Measurements from ENCODE around the gene TBX2.
"Not testable (repeated sequence)": the region's sequence is repeated elsewhere in the genome, so short reads cannot be mapped to it uniquely, and the experiment has no call there.

Gene TBX2

DNA sequence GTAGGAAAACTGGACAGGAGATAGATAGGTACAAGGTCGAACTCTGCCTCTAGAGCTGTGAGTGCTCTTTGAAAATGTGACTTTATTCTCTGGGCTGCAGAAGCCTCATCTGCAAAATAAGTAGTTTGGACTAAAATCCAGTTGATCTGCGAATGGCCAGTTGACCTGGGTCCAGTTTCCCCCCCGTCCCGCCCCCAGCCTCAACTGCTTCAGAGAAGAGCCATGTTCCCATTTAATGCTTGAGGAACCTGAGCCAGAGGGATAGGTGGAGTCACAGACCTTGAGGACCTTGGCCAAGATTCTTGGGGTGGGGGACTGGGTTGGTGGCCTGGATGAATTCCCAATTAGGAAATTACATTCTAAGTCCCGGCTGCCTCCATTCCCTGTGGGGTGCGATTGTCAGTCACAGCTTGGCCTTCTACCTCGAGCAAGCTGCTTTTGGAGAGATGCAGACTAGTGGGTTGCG is 14.1 kb downstream of the TBX2 start:
- DNase-seq (ENCODE audit: low read depth in 3 of 3) = no peak

DNA sequence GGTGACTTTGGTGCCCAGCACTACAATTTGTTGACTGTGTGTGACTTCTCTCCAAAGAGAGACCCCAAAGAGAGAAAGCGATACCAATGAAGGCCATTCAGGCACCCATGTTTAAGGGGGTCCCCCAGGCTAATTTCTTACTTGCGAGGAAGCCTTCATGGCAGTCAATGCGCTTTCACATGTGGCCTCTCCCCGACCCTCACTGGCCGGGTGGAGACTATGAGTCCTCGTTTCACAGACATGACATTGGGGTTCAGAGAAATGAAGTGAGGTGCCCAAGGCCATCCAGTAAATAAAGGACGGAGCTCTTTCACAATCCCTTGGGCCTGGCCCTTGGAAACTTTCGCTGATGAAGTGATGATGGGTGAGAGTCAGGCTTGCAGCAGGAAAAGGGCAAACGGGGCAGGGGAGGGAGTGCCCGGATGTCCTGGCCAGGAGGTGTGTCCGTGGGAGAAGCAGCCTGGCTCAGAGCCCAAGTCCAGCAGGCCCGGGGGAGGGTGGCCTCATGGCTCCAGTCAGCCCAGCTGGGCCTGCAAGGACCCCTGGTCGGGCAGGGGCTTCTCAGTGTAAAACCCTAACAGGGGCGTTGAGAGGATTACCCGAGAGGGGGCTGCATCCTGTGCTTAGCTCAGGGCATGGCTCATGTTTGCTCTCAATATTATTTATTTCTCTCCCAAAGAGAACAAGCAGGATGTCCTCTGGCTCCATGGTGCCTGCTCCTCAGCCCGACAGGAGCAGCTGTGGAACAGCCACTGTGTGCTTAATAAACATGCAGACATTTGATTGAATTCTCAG is 14.7 kb downstream of the TBX2 start:
- no peak for DNase-seq (ENCODE audit: low read depth in 3 of 3)

DNA sequence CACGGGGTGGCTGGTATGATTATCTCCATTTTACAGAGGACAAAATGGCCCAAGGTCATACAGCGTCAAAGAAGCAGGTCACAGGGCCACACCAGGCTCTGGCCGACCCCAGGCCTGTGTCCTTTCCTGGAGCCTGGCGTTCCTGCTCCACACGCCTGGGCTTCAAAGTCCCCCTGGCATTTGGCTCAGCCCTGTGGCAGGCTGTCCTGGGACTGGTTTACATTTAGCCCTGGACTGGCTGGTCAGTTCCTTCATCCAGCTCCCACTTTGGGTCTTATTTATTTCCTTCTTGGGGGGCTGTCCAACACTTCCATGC is 15.3 kb downstream of the TBX2 start:
- no peak for DNase-seq (ENCODE audit: low read depth in 3 of 3)

DNA sequence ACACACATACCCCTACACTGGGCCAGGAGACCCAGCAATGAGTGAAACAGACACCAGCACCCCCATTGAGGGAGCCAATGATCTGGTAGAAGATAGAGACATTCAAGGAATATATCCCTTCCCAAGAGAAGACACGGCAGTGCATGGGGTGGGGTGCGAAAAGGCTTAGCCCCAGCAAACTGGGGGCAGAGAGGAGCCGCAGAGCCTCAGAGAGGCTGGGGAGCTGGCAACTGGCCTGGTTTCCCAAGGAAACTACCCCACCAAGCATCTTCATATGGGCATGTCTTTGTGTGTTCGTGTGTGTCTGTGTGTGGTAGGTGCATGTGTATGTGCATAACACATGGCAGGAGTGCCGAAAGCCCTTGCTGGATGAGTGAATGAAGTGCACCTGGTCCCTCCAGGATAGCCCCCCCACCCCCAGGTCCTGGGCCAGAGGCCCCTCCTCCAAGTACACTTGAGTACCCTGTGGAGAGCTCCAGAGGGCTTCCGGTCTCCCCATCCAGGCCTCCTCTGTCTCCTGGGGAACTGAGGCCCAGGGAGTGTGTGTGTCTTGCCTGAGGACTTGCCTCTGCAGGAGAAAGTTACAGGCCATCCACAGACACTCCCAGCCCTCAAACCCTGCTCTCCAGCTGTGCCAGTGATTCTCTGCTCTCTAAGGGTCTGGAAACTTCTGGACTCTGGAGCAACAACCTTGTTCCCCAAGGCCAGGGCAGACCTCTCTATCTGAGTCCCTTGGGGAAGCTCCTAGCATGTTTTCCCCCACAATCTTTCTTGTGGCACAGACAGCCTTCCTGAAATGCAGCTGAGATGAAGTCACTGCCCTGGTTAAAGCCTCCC is 15.9 kb downstream of the TBX2 start:
- no peak for DNase-seq (ENCODE audit: low read depth in 3 of 3)

DNA sequence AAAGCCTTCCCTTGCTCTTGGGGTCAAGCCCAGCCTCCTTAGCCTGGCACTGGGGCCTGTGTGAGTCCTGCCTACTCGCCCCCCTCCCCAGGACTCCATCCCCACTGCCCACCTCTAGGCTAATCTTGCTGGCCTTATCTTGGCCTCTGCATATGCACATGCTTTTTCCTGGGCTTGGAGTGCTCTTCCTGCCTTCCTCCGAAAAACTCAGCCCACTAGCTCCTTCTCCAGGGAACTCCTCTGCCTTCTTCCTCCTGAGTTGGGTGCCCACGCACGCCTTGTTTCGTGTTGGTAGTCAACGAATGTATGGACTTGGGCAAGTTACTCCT is 16.5 kb downstream of the TBX2 start:
- no peak for DNase-seq (ENCODE audit: low read depth in 3 of 3)

DNA sequence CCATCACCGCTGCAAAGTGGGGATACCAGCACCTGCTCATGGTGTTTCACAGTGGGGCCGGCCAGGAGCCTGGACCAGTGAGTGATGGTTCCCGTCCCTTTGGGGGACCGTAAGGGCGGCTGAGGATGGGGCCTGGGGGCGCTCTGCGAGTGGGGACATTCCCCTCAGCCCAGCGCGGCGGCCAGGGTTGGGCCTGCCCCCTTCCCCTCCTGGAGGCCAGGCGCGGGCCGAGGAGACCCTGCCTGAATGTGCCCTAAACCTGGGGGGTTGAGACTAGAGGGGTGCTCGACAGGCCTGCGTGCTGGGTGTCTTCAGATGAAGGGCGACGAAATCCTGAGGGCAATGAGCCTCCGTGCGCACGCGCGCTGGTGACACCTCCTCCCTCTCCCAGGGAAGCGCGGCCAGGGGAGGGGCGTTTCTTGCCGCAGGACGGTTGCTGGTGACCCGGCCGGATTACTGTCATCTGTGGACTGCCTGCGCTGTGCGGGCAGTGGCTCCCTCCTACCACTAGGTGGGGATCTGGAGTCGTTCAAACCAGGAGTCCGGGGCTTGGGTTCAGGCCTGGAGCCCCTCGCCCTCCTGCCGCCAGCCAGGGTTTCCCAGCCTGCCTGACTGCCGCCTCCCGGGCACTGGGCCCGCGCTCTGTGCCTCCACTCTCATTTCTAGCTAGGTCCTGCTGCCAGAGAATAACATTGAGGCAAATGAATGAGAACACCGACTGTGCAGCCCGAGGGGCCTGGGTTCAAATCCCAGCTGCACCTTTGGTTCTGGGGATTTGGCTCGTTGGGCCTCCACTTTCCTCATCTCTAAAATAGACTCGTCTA is 17.1 kb downstream of the TBX2 start:
- DNase-seq (ENCODE audit: low read depth in 3 of 3) = peak in 1 of 3 donors; percentile 48

DNA sequence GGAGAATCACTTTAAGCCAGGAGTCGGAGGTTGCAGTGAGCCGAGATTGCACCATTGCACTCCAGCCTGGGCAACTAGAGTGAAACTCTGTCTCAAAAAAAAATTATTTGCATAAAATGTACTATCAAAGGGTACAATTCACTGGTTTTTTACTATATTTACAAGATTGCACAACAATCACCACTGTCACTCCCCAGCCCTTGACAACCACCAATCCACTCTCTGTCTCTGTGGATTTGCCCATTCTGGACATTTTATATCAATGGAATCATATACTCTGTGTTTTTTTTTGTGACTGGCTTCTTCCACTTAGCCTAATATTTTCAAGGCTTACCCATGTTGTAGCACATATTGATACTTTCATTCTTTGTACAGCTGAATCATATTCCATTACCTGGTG is 18.8 kb downstream of the TBX2 start:
- DNase-seq (ENCODE audit: low read depth in 3 of 3) = no peak

DNA sequence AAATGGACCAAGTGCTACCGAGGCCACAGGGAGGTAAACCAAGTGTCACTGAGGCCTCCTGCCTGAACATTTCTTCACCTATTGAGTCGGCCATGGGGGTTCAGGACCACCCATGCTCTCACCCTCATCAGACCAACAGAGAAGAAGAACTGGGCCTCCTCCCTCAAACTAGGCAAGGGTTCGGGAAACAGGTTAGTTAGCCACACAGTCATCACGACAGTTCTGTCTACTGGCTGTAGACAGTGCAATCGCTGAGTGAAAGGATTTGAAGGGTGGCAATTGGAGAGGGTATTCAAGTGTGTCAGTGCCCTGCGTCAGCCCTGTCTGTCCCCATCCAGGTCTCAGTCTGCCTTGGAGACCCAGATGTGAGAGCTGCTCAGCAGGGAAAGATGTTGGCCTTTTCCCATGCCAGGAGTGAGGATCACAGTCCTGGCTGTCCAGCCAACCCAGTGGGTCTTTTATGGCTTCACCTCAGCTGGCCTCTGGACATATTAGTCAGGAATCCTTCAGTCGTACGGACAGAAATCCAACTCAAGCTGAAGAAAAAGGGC is 19.9 kb downstream of the TBX2 start:
- DNase-seq (ENCODE audit: low read depth in 3 of 3) = no peak

DNA sequence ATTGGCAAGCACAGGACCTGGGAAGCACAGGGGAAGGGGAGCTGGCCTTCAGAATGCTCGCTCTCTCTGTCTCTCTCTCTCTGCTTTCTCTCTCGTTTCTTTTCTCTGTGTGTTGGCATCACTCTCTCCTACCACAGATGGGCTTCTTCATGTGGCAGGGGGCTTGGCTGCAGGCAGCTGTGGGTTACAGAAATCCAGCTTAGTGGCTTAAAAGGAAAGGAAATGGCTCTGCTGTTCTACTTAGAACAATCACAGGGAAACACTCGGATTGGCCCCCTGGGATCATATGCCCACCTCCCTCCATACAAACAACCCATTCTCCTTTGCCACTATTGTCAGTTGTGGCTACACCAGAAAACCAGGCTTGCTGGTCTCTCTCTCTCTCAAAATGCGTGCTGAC is 20.4 kb downstream of the TBX2 start:
- no peak for DNase-seq (ENCODE audit: low read depth in 3 of 3)

DNA sequence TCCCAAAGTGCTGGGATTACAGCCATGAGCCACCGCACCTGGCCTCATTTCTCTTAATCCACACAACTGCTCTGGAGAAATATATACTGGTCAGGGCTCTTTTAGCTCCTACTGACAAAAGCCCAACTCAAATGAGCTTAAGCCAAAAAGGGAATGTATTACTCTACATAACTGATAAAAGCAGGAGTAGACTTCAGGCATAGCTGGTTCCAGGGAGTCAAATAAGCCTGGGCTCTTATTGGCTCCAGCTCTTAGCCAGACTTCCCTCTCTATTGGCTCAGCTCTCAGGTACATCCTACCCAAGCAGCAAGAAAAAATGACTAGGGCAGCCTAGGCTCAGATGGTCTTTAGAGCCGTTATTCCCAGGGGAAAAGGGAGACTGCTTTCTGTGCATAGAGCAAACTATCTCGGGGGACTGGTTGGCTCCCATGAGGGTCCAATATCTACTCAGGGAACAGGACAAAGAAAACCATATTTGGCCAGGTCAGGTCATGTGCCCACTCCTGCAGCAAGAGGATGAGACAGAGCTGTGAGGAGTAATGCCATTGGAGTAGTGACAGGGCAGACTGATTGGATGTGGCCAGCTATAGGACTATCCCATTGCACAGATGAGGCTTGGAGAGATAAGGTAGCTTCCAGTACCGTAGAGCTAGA is 21.2 kb downstream of the TBX2 start:
- DNase-seq (ENCODE audit: low read depth in 3 of 3) = no peak

DNA sequence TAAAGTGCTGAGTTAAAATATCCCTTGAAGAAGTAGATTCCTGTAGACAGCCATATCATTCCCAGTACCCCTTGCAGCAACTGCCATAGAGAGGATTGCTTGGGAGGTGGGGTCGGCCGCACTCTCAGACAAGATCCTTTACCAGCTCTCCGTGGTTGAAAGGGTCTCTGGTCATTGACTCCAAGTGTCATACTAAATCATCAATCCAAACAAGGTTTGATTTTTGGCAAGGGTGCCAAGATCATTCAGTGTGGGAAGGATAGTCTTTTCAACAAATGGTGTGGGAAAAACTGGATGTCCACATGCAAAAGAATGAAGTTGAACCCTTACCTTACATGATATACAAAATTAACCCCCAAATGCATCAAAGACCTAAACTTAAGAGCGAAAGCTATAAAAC is 21.8 kb downstream of the TBX2 start:
- no peak for DNase-seq (ENCODE audit: low read depth in 3 of 3)

DNA sequence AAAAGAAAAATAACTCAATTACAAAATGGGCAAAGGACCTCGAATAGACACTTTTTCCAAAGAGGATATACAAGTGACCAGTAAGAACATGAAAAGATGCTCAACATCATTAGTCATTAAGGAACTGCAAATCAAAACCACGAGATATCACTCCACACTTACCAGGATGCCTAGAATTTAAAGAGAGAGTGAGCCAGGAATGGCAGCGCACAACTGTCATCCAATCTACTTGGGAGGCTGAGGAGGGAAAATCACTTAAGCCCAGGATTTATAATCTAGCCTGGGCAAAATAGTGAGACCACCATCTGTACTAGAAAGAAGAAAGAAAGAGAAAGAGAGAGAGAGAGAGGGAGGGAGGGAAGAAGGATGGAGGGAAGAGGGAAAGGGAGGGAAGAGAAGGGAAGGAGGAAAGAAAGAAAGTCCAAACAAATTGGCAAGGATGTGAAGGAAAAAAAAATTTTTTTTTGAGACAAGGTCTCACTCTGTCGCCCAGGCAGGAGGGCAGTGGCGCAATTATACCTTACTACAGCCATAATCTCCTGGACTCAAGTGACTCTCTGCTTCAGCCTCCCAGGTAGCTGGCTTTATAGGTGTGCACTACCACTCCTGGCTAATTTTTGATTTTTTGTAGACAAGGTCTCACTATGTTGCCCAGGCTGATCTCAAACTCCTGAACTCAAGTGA is 22.6 kb downstream of the TBX2 start:
- DNase-seq (ENCODE audit: low read depth in 3 of 3) = no peak

DNA sequence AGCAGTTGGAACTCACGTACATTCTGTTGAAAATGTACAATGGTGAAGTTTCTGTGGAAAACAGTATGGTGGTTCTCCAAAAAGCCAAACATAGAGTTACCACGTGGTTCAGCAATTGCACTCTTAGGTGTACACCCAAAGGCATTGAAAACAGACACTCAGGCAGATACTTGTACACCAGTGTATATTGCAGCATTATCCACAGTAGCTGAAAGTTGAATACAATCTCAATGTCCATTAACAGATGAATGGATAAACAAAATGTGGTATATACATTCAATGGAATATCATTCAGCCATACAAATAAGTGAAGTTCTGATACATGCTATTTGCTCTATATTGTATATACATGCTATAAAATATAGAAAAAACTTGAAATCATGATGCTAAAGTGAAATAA is 23.2 kb downstream of the TBX2 start:
- DNase-seq (ENCODE audit: low read depth in 3 of 3) = no peak

DNA sequence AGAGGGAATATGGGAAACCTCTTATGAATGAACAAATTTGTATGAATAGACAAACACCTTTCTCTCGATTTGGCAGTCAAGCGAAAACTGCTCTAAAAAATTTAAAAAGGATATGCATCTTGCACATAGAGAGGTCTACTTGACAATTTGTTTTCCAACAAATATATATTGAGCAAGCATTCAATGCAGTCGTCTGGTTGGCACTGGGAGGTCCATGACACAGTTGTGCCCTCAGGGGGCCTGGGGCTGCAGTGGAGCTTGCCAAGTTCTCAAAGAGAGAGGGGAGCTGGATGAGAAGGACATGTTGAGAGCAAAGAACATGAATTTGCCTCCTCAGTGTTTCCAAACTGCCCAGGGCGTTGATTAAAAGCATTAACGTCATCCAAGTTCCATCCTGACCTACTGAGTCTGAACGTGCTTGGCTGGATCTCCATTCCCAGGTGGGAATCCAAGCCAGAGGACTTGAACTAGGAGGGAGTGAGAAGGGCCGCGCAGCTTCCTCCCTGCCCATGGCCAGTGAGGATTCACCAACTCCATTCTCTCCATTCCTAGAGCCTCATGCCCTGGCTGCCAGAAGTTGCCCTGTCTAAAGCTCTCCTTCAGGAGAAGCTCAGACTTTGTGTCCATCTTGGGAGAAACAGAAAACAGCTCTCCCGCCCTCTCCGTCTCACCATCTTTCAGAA is 24.5 kb downstream of the TBX2 start:
- no peak for DNase-seq (ENCODE audit: low read depth in 3 of 3)

DNA sequence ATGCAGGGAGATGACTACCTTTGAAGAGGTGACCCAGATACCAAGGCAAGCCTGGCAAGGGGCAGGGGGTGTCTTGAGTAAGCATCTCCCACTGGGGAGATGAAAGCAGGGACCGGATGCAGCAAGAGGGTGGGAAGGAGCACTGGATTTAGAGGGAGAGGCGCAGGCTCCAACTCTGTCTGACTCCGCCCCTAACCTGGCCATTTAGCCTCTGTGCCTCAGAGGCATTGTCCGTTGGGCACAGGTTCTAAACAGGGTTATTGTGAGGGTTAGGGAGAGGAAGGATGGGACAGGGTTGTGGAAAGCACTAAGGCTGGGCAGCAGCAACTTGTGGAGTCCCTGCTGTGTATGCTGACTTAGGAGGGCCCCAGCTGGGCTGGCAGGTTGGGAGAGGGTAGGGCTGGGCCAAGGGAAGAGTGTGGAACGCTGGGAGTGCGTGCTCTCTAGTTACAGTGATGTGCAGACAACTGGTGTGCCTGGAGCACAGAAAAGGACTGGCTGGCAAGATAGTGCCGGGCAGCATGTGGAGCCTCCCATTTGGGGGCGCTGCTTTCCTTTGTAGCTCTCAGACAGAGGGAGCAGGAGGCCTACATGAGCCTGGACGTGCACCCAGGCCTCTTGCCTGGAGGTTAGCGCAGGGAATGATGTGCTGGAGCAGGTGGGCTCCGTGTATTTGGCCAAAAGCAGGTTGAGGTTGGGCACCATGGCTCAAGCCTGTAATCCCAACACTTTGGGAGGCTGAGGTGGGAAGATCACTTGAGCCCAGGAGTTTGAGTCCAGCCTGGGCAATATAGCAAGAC is 26.2 kb downstream of the TBX2 start:
- DNase-seq (ENCODE audit: low read depth in 3 of 3) = no peak

DNA sequence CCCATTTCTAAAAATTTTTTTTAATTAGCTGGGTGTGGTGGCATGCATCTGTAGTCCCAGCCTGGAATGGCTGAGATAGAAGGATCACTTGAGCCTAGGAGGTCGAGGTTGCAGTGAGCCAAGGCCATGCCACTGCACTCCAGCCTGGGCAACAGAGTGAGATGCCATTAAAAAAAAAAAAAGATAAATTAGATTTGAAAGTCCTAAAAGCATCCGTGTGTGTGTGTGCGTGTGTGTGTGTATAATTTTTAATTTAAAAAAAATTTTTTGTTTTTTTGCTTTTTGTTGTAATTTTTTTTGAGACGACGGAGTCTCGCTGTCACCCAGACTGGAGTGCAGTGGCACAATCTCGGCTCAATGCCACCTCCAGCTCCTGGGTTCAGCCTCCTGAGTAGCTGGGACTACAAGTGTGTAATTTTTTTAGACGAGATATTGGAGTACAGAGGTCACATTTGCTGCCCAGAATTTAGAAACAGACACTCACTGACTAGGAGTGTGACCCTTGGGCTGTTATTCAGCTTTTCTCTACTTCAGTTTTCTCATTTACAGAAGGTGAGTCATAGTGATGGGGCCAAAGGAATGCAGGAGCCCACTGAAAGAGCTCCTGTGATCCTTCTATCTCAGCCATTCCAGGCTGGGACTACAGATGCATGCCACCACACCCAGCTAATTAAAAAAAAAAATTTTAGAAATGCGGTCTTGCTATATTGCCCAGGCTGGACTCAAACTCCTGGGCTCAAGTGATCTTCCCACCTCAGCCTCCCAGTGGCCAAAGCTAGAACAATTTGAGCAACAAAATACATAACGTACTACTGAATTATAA is 27.1 kb downstream of the TBX2 start:
- no peak for DNase-seq (ENCODE audit: low read depth in 3 of 3)

DNA sequence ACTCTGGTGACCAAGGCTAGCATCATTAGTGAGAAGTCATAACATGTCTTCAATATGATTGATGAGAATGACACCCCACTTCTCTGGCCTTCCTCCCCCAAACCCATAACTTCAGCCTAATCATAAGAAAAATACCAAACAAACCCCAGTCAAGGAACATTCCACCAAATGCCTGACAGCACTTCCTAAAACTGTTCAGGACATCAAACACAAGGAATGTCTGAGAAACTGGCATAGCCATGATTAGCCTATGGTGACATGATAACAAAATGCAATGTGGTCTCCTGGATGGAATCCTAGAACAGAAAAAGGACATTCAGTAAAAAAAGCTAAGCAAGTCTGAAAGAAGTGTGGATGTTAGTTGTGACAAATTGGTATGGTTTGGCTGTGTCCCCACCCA is 27.9 kb downstream of the TBX2 start:
- DNase-seq (ENCODE audit: low read depth in 3 of 3) = no peak

DNA sequence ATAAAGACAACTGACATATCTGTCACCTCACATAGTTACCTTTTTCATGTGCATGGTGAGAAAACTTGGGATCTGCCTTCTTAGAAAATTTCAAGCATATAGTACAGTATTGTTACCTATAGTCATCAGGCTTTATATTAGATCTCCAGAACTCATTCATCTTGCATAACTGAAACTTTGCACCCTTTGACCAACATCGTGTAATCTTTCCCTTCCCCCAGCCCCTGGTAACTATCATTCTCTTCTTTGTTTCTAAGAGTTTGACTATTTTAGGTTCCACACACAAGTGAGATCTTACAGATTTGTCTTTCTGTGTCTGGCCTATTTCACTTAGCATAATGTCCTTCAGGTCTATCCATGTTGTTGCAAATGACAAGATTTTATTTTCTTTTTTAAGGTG is 29.6 kb downstream of the TBX2 start:
- no peak for DNase-seq (ENCODE audit: low read depth in 3 of 3)

DNA sequence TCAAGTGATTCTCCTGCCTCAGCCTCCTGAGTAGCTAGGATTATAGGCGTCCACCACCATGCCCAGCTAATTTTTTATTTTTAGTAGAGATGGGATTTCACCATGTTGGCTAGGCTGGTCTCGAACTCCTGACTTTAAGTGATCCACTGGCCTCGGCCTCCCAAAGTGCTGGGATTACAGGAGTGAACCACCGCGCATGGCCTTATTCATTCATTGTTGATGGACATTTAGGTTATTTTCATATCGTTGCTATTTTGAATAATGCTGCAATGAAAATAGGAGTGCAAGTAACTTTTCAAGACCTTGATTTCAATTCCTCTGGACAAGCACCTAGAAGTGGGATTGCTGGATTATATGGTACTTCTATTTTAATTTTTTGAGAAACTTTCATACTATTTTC is 30.2 kb downstream of the TBX2 start:
- DNase-seq (ENCODE audit: low read depth in 3 of 3) = not testable (repeated sequence)

Data from stimulated activated CD4-positive, alpha-beta T cell treated with anti-CD3 and anti-CD28 coated beads, TNF-alpha, amount 100 ng/mL, for 48 hours (primary cell).